OCI-LY3 (cell line): Measurements from ENCODE around the gene ZNF778.

Source experiments
- CTCF ChIP-seq: fragments of 200-600, 300-600 bp; sonication (generic); IDR thresholded peaks from 2 replicates; pipeline ENCODE4 v1.5.1; 2014; ENCODE audit warnings: antibody characterized with exemption, low read length, low read depth
- EZH2phosphoT487 ChIP-seq: fragments of 200-600 bp; shearing (Covaris generic); IDR thresholded peaks from 2 replicates; pipeline ENCODE4 v1.6.1; 2018; ENCODE audit warnings: antibody characterized with exemption, mixed run types, low read depth

DNA sequence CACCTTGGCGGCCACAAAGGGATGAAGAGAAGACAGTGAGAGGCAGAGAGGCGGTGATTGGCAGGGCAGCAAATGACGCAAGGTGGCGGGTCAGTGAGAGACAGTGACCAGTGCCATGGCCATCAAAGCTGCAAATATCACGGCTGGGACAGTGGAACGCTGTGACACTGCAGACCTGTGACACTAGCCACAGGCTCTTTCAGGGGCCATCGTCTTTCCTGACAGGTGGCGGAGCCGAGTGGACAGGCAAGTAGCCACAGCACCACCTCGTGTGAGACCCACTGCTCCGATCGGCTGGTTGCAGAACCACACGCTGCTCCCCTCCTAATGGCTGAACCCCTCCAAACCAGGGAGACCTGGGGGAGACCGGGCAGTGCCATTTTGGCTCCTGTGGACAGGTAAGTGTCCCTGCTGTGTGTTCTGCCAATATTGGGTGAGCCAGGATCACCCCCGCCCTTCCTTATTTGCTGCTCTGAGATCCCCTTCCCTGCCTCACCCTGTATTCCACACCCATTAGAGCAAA, 7.9 kb upstream of the ZNF778 start:
- TF ChIP-seq CTCF (no peak), EZH2phosphoT487 (no peak)
